Stomach (tissue), 9 donors: ENCODE results near the gene TCF12. TPM values are rescaled to one million over a fixed set of nuclear protein-coding genes. Genes with fewer than 3 reads are reported as not detected.
A peak's percentile ranks its signal among the peaks of the same experiment; 100 is the strongest.

ENCODE experiments used
- DNase-seq, 2 donors: peaks; one replicate each; pipeline versions ENCODE4 v3.0.0 to v3.0.0-alpha.2; 2013 to 2019
- H3K27ac ChIP-seq, 5 donors: fragments of 200-600 bp in 4 of 5; sonication (generic) in 4 of 5; one replicate each; pipeline ENCODE4 v1.5.1; 2013 to 2019; ENCODE audit warnings: mild to moderate bottlenecking in 1 of 5, moderate library complexity in 1 of 5
- H3K27me3 ChIP-seq, 3 donors: fragments of 200-600 bp; sonication (generic); one replicate each; pipeline ENCODE4 v1.5.1; 2017 to 2019; ENCODE audit warnings: mixed run types in 1 of 3
- H3K36me3 ChIP-seq, 4 donors: fragments of 200-600 bp; sonication (generic); 1 replicate in 3 of 4; 2 replicates in 1 of 4; pipeline ENCODE4 v1.5.1; 2016 to 2019
- H3K4me1 ChIP-seq, 4 donors: fragments of 200-600 bp; sonication (generic); one replicate each; pipeline ENCODE4 v1.5.1; 2016 to 2019
- H3K4me3 ChIP-seq, 4 donors: fragments of 200-600 bp; sonication (generic) in 3 of 4; one replicate each; pipeline ENCODE4 v1.5.1; 2016 to 2019; ENCODE audit warnings: mild to moderate bottlenecking in 1 of 4
- H3K9me3 ChIP-seq, 4 donors: fragments of 200-600 bp; sonication (generic); one replicate each; pipeline ENCODE4 v1.5.1; 2016 to 2019
- CTCF ChIP-seq, 7 experiments: fragments of 450-650 bp in 4 of 7; fragments of 200-600 bp in 3 of 7; sonication (generic) in 3 of 7; IDR thresholded peaks; one replicate each; pipeline ENCODE4 v1.5.1; 2016 to 2019; ENCODE audit warnings: antibody characterized with exemption in 7 of 7, control low read depth in 2 of 7, mild to moderate bottlenecking in 1 of 7
- EP300 ChIP-seq: sonication (generic); formaldehyde crosslinking; IDR thresholded peaks from one replicate; pipeline ENCODE4 v1.6.1; 2017; ENCODE audit warnings: antibody characterized with exemption
- POLR2A ChIP-seq, 4 donors: fragments of 450-650 bp; IDR thresholded peaks; one replicate each; pipeline ENCODE4 v1.6.1; 2016; ENCODE audit warnings: antibody characterized with exemption in 4 of 4, control low read depth in 2 of 4, mild to moderate bottlenecking in 1 of 4, moderate library complexity in 1 of 4
- POLR2AphosphoS5 ChIP-seq, 3 donors: sonication (generic); formaldehyde crosslinking; IDR thresholded peaks; one replicate each; pipeline ENCODE4 v1.6.1; 2016; ENCODE audit warnings: antibody characterized with exemption in 3 of 3
- WGBS, 5 donors: extraction: QIAGEN DNeasy Blood & Tissue Kit in 3 of 5; methylation state at CpG; one replicate each; pipeline versions ENCODE4 v1.1.5 to v1.1.7; 2013 to 2018; 5-methylcytosine and 5-hydroxymethylcytosine counted together
- intact Hi-C: fragments of 100-400 bp; cut with DNase I; formaldehyde crosslinking; loops from one replicate; pipeline ENCODE4 v1.15.1; 2023; ENCODE audit warnings: low total_unique reads
- polyA plus RNA-seq, 3 donors: library from polyadenylated mRNA; stranded (reverse); fragments of 200-250 nt; gene quantifications; one replicate each; pipeline ENCODE4 v1.2.3, GENCODE V29; 2013
- total RNA-seq, 5 donors: library from RNA; depleted of rRNA; stranded (reverse); fragments of >200 nt; gene quantifications; one replicate each; pipeline versions ENCODE4 v1.1.0 to v1.2.3, GENCODE V29; 2014 to 2016
- donor health status: healthy with polysubstance abuse.
- donor health status: Bipolar disorder and iron deficiency.
- donor health status: healthy.

The TCF12 gene
- total and polyA plus RNA-seq, 8 donors, result 11.2 to 462 (median 130) TPM

DNA sequence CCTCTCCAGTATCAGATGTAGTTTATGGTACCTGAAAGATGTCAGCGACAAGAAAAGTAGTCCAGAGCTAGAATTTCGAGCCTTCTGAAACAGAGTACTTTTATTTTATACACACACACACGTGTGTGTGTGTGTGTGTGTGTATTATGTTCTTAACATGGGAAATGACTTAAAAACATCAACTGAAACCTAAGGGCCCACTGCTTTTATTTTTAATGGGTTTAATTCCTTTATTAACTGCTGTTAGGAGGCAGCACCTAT is 1.9 kb downstream of the TCF12 start:
- Histone ChIP-seq H3K9me3 (no peaks in the 10 kb centered on the region), H3K4me3 (peak overlapping the region; percentile 69 to 98 (median 84)), H3K36me3 (peaks cover 0 to under 1% (median 0%) of the 10 kb centered on the region in 4 donors), H3K27ac (peak overlapping the region in 2 of 5 donors; percentile 94 to 97), H3K4me1 (peaks cover 20 to 71% (median 50%) of the 10 kb centered on the region in 4 donors), H3K27me3 (no peaks in the 10 kb centered on the region)
- TF ChIP-seq POLR2A (IDR thresholded peaks at IDR 0.05) (no peak), CTCF (IDR thresholded peaks at IDR 0.05) (no peak), POLR2AphosphoS5 (IDR thresholded peaks at IDR 0.05) (no peak)
- intact Hi-C loops, result no loop called here
- 8 to 15% (median 13%) methylated on average over 3 of the region's 3 CpGs for WGBS, 5 donors
- no peak for DNase-seq

DNA sequence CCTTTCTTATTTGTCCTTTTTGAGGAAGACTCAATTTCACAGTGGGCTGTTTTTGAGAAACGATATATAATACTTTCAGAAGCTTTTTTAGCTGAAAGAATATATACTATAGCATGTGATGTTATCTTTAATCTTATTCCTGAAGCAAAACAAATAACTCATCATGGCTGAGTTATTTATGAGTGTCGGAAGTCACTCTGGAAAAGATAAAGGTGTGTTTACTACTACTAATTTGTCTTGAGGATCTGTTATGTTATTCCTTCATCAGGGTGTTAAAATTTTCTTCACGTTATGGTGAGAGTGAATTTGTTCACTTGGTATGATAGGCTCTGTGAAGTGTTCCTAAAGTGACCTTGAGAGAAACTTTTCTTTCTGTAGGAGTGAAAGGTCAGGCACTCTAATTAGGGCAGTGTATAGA is 4.7 kb downstream of the TCF12 start:
- Histone ChIP-seq H3K27ac (no peak overlapping the region), H3K9me3 (no peaks in the 10 kb centered on the region)
- WGBS, 5 donors, result 60 to 71% (median 65%) methylated on average over 3 of the region's 3 CpGs

GRCh38 chr15:56927816-56928215 is 9.4 kb downstream of the TCF12 start:
- intact Hi-C loops, result no loop called here
- no peak overlapping the region for H3K4me3 ChIP-seq

More for the DNA sequence above, 4.7 kb downstream of the TCF12 start:
- TF ChIP-seq POLR2AphosphoS5 (IDR thresholded peaks at IDR 0.05), result no peak
- no peak for TF ChIP-seq EP300
- TF ChIP-seq POLR2A (IDR thresholded peaks at IDR 0.05), result no peak
- TF ChIP-seq CTCF (IDR thresholded peaks at IDR 0.05), result no peak
- Histone ChIP-seq H3K4me1 (peaks cover 16 to 80% (median 45%) of the 10 kb centered on the region in 4 donors), H3K27me3 (no peaks in the 10 kb centered on the region), H3K36me3 (peaks cover 0 to 8% (median 0%) of the 10 kb centered on the region in 4 donors), H3K4me3 (no peak overlapping the region)
- no peak for DNase-seq
- intact Hi-C loops, result no loop called here

DNA sequence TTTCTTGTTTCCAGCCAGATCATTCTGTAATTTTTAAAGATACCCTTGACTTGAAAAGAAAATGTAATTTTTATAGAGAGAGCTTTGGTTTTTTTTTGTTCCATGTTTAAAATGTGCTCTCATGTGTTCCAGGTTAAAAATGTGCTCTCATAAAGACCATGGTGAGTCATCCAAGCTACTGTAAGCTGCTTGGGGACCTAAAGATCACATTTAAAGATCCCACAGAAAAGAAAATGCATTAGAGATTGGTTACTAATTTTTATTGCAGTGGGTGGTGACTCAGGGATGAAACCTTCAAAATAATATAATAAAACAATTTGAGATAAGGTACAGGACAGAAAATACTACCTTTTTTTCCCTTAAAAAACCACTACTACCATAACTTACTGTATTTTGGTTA is 11.0 kb downstream of the TCF12 start:
- H3K36me3 ChIP-seq, result peaks cover 0 to 8% (median 3%) of the 10 kb centered on the region in 4 donors
- no peak overlapping the region for H3K4me3 ChIP-seq
- H3K4me1 ChIP-seq, result peaks cover 22 to 86% (median 48%) of the 10 kb centered on the region in 4 donors
- intact Hi-C loops, result no loop called here
- no peak for DNase-seq
- TF ChIP-seq EP300 (no peak), CTCF (IDR thresholded peaks at IDR 0.05) (no peak), POLR2AphosphoS5 (IDR thresholded peaks at IDR 0.05) (no peak), POLR2A (IDR thresholded peaks at IDR 0.05) (no peak)
- H3K9me3 ChIP-seq, result no peaks in the 10 kb centered on the region
- H3K27me3 ChIP-seq, result no peaks in the 10 kb centered on the region
- H3K27ac ChIP-seq, result peak overlapping the region in 1 of 5 donors; percentile 11

More at GRCh38 chr15:56927816-56928215, 9.4 kb downstream of the TCF12 start:
- H3K27ac ChIP-seq, result no peak overlapping the region
- H3K4me1 ChIP-seq, result peaks cover 27 to 94% (median 61%) of the 10 kb centered on the region in 4 donors
- no peak for TF ChIP-seq POLR2A (IDR thresholded peaks at IDR 0.05)
- TF ChIP-seq EP300, result no peak
- no peak for TF ChIP-seq POLR2AphosphoS5 (IDR thresholded peaks at IDR 0.05)
- no peak for TF ChIP-seq CTCF (IDR thresholded peaks at IDR 0.05)
- H3K36me3 ChIP-seq, result peaks cover 0 to 8% (median 0%) of the 10 kb centered on the region in 4 donors
- no peaks in the 10 kb centered on the region for H3K9me3 ChIP-seq
- H3K27me3 ChIP-seq, result no peaks in the 10 kb centered on the region
- no peak for DNase-seq
- WGBS, 5 donors, result 85 to 97% (median 94%) methylated on average over 1 of the region's 1 CpG
